ENCODE measurements around the gene ASAH2.
"Not testable (repeated sequence)": the region's sequence is repeated elsewhere in the genome, so short reads cannot be mapped to it uniquely, and the experiment has no call there.

Gene ASAH2

DNA sequence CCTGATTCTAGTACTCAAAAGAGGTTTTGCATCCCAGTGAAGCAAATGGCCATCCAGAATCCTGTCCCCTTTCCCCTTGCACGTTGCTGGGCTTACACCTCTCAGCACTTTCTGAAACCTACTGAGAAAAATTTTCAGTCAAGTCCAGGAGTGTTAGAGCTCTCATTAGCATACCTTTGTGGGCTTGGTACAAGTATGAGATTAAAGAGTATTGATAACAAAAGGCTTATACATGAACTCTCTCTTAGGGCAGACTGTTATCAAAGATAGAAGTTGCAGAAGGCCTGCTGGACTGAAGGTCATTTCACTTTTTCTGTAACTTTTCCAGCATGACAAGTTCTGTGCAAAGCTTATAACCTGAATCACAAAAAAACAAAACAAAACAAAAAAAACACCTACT, at the start of gene ASAH2:
Gene ASAH2 (minus strand): TSS at position 123 of the 400 bp plus-strand sequence. CDS start 2,906 bp downstream, outside the sequence.
- DNase-seq, result no peak

DNA sequence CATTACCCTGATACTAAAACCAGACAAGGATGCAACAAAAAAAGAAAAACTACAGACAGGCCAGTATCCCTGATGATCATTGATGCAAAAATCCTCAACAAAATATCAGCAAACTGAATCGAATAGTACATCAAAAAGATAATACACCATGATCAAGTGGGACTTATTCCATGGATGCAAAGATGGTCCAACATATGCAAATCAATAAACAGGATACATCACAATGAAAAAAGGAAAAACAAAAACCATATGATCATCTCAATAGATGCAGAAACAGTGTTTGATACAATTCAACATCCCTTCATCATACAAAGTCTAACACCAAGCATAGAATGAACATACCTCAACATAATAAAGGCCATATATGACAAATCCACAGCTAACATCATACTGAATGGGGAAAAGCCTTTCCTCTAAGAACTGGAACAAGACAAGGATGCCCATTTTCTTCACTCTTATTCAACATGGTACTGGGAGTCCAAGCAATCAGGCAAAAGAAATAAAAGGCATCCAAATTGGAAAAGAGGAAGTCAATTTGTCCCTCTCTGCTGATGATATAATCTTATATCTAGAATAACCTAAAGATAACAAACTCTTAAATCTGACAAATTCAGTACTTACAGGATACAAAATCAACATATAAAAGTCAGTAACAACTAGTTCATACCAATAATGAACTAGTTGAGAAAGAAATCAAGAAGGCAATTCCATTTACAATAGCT, 48.8 kb upstream of the ASAH2 start:
- DNase-seq, result no peak

DNA sequence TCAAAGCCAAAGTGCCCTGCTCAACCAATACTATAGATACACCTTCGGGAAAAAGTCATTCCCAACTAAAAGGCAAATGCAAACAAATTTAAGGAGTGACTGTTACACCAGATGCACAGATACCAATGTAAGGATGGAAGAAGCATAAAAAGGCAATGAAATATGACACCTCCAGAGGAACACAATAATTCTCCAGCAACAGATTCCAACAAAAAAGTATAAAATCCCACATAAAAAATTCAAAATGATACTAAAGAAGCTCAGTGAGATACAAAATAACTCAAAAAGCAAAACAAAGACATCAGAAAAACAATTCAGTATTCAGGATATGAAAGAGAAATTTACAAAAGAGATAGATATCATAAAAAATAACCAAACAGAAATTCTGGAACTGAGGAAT, 44.1 kb upstream of the ASAH2 start:
- no peak for DNase-seq

DNA sequence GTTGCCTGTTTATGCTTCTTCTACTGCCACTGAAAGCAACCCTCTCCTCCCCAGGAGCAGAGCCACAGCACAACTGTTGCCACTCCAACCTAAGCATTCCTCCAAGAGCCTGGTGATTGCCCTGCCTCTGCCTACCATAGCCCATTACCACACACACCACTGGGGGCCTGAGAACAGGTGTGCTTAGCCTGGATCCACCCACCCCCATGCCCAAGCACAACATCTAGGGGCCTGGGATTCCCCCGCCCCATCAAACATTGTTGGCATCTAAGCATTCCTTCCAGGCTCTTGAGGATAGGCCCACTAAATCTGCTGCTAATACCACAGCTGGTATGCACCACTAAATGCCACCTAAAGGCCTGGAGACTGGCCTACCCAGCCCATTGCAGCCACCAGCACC, 43.3 kb upstream of the ASAH2 start:
- no peak for DNase-seq

DNA sequence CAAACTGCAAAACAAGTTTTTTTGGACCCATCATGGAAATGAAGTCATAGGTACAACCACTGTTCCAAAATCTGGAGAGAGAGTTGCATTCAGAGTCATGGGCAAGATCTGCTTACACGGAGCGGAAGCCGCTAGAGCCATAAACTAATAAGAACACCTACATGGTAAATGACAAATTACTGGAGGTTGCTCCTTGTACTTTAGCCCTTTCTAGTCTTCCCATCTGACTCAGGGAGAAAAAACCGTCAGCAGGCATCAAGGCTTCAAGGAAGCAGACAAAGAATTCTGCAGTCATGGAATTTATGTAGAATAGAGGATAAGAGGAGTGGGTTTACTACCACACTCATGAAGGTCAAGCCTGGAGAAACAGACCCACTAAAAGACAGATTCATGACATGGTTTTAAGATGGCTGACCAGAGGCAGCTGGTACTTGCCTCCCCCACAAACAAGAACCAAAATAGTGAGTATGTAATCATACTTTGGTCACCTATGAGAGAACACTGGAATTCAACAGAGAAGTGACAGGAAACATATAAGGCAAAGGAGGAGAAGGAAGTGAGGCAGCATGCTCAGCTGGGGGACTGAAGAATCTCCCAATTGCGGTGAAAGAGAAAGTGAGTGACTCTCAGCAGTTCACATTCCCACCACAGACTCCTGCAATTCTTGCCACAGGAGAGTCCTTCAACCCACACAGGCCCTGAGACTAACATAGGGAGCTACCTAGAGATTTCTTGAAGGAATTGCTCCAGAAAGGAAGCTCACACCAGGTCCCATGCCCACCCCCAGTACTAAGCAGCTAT, 42.4 kb upstream of the ASAH2 start:
- no peak for DNase-seq

DNA sequence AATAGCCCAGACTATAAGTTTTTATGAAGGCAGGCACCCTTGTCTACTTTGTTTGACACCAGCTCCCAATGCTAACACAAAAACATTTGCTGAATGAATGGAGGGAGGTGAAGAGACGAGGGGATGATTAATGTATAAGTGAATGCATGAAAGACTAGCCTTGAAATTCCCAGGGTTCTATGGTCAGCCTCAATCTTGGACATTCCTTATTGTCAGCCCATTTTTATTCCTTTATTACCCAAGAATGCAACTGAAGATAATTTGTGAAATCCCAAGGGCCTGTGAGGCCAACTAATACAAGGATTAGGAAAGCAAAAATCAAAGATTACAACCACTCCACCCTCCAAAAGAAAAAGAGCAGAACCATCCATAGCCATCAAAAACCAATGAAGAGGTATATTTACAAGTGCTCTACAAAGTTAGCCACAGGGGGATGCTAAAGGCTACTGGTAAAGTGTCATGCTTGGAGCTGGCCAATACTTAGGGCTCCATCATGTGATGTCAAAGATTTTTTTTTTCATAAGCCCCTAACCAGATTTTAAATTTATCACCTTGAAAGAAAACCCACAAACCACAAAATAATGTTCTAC, 40.0 kb upstream of the ASAH2 start:
- no peak for DNase-seq

DNA sequence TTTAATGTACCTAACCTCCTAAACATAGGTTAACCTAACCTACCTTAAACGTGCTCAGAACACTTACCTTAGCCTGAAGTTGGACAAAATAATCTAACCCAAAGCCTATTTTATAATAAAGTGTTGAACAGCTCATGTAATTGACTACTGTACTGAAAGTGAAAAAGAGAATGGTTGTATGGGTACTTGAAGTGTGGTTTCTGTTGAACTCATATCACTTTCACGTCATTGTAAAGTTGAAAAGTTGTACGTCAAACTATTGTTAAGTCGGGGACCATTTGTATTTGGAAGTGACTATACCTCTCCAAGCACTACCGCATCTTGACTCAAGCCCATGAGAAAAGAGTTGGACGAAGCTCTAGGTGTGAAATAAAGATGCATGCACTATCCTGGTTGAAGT, 37.9 kb upstream of the ASAH2 start:
- no peak for DNase-seq

DNA sequence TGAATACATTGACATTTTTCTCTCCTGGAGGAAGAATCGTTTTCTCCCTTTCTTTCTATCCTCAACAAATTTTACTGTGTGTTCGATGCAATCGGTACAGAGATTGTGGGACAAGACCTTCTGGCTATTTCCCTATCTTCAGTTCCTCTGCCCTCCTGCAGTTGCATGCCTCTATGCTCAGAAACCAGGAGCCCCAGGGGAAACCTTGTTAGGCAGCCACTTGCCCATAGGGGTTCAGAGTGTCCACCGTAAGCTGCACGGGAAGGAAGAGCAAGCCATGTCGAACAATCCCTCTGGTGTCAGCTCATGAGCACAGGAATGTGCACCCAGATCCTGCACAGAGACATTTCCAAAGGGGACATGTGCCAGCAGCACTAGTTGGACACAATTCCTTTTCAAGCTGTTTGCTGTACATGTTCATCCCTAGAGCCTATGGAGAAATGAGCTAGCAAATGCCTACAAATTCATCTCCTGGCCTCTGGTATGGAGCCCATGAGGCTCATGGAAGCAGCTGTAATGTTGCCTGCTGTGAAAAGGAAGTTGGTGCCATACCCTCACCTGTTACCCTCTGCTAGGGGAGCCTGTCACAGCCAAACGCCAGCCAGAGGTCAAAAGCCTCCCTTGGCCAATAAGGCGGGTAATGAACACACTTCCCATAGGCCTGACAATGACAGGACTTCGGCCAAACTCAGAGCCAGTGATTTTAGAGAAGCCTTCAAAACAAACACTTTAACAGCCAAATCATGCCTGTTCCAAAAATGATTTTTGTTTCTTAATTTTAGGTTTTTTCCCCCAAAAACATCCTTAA, 35.9 kb upstream of the ASAH2 start:
- DNase-seq, result no peak

DNA sequence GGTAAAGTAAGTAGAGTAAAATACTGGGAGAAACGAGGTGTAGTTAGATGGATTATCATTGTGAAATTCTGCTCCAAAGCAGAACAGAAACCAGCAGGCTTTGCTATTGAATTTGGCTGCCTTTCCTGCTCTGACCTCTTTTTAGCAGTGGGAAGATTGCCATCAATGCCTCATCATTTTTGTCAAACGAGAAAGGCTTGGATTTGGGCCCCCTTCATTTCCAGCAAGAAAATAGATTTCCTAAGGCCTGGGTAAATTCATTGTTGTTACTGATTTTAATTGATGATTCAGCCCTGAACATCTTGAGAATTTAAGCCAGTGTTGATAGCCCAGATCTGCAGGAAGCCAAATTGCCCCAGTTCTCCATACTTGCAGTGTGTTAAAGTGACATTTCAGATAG, 35.2 kb upstream of the ASAH2 start:
- peak in 1 of 51 donors; percentile 7 for DNase-seq

DNA sequence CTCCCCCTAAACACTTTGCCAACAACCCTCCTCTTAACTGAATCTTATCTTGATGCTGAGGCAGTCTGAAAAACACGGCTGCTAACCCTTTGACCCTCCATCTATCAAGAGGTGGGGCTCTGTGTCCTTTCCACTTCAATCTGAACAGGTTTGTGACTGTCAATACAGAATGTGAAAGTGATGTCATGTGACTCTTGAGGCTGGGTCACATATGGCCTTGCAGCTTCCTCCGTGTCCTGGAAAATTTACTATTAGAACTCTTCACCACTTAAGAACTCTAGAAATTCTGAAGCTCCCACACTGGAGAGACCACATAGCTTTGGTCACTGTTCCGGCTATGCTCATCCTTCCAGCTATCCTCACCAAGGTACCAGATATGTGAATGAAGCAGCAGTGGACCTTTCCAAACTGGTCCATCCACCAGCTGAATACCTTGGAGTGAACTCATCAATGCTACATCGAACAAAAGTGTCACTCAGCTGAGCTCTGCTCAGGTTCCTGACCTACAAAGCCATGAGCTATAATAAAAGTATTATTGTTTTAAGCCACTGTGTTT, 30.7 kb upstream of the ASAH2 start:
- DNase-seq, result no peak

DNA sequence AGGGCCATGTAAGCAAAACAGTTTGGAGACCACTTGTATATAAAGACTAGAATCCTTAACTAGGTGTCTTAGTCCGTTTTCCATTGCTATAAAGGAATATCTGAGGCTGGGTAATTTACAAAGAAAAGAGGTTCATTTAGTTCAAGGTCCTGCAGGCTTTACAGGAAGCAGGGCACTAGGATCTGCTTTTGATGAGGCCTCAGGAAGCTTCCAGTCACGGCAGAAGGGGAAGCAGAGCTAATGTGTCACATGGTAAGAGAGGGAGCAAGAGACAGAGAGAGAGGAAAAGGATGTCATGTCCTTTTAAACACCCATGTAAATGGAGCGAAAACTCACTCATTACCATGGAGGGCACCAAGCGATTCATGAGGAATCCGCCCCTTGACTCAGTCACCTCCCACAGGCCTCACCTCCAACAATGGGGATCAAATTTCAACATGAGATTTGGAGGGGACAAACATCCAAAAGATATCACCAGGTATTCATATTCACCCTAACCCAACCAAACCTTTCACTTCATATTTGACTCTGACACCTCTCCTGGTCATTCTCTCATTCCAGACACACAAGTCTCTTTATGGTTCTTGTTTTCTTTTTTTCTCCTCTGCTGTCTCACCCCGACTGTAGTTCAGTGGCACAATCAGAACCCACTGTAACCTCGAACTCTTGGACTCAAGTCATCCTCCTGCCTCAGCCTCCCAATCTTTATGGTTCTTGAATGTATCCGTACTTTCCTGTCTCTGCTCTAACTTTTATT, 30.1 kb upstream of the ASAH2 start:
- DNase-seq, result no peak

DNA sequence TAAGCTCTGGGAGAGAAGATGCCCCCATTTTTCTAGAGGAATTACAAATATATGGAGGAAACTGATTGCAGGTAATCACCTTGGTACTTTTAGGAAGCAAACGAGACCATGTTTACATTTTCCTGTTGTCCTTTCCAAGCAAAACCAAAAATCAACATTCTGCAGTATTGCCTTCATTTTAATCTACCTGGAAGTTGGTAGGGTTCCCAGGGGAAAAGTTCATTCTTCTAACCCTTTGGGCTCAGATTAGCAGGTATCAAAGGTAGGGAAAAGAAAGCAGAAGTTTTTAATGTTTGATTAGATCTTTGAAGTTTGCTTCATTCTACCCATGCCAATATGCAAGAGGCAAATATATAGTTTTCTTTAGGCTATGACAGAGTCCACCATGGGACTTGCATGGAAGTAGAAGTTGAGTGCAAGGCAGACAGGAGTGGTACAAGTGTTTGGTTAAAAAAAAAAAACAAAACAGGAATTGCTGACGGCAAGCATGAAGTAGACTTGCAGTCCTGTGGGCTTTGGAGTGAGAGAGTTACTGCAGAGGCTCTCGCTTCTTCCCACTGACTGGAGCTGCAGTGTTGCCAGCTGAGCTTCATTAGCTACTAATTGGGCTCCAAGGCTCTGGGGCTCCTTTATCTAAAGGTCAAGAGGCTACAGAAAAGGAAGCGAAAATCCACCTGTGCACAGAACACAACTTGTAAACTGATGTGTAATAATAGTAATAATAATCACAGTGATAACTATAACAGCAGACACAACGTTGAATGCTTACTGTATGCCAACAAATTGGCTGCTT, 28.9 kb upstream of the ASAH2 start:
- DNase-seq, result no peak

DNA sequence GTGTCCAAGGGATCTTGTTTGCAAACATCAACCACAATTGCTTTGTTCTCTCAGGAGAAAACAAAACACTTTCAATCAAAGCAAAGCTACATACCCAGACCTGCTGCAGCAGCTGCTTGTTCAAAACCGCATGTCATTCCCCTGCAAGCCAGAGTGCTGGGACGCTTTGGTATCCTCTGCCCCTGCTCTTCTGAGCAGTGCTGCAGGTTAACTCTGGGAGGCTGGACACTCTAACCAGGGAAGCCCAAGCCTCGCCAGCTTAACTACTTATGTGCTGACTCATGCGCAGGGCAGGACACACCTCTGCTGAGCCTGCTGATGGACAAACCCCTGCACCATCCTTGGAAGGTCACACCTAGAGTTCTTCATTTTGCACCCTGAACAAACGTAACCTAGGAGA, 28.2 kb upstream of the ASAH2 start:
- no peak for DNase-seq

DNA sequence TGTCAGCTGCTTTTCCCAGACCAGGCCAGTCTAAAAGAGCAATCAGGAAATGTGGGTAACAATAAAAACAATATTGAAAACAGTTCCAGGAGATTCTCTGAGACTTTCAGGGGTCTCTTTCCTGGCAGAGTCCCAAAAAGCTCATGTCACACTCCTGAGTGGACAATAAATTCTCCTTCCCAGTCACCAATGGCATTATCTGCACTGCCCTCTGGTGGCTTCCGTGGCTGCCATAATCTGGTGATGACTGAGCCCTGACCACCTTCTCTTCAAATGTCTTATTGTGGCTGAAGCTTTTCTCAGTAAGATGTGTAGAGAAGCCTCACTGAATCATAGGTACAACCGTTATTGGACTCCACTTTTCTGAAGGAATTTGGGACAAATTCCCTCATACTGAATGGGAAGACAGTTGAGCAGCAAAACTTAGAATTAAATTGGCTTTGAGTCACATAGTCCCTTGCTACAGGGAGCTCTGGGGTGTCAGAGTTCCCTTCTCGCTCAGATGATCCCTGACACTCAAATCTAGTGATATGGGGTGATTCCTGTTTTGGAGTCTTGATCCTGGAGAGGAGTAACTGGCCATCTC, 24.4 kb upstream of the ASAH2 start:
- peak in 17 of 51 donors; percentile 4 to 58 (median 13) for DNase-seq

DNA sequence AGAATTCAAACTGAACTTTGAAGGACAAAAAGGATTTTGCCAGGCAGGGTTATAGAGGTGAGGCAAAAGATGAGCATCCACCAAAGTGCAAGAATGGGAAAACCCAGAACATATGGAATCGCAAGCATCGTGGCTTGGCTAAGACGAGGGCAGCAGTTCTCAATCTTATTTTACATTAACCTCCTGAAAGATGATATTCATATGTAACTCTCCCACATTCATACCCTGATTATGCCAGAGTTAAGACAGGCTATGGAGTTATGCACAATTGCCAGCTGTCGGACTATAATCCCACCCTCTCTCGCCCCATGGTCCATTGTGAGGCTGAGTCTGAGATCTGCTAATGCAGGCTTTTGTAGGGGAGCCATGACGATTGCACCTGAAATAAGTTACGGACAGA, 21.2 kb upstream of the ASAH2 start:
- no peak for DNase-seq

DNA sequence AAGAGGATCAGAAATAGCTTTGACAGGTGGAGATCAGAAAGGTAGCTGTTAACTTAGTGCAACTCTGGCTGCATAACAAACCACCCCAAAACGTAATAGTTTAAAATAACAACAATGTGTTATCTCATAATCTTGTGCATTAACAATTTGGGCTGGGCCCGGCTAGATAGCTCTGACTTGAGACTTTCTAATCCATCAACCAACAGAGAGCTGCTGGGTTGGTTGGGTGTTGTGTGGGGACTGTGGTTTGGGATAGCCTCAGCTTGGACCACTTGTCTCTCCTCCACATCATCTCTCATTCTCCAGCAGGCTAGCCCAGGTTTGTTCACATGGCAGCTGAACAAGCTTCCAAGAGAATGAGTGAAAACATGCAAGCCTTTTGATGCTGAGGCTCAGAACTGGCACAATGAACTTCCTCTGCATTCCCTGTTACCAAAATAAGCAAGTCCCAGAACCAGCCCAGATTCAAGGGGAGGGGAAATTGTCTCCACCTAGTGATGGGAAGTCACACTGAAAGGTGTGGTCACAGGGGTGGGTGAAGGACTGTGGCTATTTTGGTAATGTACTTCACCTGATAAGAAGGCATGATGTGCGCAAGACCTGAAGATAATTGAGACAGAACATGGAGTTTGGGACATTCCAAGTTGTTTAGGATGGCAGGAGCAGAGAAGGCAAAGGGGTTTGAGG, 20.4 kb upstream of the ASAH2 start:
- no peak for DNase-seq

DNA sequence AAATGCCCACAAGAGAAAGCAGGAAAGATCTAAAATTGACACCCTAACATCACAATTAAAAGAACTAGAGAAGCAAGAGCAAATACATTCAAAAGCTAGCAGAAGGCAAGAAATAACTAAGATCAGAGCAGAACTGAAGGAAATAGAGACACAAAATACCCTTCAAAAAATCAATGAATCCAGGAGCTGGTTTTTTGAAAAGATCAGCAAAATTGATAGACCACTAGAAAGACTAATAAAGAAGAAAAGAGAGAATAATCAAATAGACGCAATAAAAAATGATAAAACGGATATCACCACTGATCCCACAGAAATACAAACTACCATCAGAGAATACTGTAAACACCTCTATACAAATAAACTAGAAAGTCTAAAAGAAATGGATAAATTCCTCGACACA, 16.6 kb upstream of the ASAH2 start:
- DNase-seq, result not testable (repeated sequence)

DNA sequence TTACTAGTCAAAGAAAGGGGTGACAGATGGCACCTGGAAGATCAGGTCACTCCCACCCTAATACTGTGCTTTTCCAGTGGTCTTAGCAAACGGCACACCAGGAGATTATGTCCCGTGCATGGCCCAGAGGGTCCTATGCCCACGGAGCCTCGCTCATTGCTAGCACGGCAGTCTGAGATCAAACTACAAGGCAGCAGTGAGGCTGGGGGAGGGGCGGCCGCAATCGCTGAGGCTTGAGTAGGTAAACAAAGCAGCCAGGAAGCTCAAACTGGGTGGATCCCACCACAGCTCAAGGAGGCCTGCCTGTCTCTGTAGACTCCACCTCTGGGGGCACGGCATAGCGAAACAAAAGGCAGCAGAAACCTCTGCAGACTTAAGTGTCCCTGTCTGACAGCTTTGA, 11.3 kb upstream of the ASAH2 start:
- not testable (repeated sequence) for DNase-seq

DNA sequence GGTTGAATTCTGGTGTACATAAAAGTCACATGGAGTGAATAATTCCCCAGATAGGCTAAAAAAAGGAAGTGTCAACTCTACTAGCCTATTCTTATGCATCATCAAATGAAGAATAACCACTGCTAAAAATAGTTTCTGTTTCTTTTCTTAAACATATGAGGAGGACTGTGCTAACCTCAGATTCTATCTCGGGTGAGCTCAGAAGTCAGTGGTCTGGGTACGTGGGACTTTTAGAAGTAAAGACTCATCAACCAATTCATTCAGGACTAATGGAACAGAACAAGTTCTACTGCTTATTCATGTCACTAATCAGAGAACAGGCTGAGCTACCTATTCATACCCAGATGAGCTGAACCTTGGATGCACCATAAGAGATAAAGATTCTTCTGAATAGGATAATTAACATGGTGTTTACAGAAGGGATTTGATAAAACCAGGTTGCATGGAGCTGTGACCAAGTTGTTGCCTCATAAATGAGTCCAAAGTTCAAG, 9.5 kb upstream of the ASAH2 start:
- DNase-seq, result no peak
